ENCODE data around the gene TP63. TPM values are rescaled to one million over a fixed set of nuclear protein-coding genes. Genes with fewer than 3 reads are reported as not detected.

TP63 gene
- total RNA-seq, 1 donor from 2014 or later: 16.4 TPM

DNA sequence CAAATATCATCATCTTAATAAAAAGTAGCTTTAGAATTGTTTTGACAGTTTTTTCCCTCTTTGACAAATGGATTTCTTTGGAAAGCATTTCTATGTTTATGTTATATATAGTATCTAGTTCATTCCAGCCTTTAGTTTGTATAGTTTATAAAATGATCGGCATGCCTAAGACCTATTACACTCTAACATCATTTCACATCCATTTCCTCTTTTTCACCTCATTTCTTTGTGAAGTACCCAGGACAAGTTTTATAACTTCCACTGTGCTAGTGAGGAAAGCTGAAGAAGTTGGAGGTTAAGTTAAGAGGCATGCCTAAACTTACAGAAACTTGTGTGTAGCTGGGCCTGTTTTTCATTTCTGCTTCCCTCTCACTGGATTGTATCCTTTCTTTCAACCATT lies 178.4 kb downstream of the TP63 start:
- no peak for DNase-seq (ENCODE audit: low spot score)

DNA sequence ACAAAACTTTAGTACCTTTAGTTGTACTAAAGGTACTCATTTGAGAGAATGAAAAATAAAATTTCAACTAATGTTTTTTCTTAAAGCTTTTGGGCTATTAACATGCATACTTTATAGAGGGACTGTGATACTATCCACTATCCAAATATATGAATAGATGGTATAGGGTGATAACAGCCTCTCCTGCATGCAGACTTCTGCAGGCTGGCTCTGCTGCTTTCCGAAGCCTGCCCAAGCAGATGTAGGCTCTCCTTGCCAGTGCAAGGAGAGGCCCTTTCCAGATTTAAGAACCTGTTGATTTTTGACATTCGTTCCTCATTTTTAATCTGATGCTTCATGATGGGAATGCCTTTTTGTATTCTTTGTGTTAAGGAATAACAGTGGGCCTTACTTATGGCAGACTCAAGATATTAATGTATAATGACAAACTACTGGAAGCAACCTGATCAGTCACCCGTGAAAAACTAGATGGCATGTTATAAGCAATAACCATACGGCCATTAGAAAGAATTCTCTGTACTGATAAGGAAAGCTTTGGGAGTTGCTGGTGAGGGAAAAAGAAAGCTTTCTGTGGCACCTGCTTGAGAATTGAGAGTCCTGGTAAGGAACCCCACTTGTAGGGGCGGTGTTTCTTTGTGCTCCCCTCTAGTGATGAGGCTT lies 181.7 kb downstream of the TP63 start:
- DNase-seq (ENCODE audit: low spot score): no peak

DNA sequence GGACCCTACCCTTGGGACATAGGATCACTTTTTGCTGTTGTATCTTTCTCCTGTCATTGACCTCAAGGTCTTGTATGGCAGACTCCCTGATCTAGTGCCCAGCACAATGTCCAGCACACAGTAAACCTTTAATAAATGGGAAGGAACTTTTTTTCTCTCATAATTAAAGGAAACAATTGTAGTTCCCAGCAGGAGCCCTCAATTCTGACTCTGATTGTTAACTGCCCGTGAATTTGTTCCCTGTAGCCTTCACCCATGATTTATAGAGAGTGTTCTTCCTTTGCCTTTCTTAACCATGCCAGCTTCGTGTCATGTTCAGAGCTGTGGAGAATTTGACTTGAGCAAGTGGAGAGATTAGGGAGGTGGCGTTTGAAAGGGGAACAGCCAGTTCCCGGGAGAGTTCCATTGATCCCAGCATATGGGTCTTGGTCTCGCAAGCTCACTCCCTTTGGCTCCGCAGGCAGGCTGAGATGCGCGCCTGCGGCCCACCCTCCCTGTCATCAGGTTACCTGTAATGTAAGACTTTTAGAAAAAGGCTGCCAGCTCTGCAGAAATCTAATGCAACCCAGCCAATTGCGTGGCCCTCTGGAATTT lies 182.6 kb downstream of the TP63 start:
- DNase-seq (ENCODE audit: low spot score): no peak

DNA sequence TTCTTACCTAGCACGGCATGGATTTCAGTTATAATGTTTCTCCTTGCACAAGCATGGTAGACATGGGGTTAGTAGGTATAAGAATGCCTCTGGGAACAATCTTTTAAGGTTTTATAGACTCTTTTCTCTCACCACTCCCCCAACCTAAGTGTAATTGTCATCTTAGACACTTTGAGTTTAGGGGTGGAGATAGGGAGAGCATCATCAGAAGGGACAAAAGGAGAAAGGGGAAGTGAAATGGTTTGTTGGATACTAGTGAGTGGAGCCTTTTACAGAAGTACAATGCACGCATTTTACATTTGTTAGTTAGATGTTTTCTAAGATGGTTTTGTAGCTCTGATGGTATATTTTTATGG lies 189.2 kb downstream of the TP63 start:
- no peak for DNase-seq (ENCODE audit: low spot score)

DNA sequence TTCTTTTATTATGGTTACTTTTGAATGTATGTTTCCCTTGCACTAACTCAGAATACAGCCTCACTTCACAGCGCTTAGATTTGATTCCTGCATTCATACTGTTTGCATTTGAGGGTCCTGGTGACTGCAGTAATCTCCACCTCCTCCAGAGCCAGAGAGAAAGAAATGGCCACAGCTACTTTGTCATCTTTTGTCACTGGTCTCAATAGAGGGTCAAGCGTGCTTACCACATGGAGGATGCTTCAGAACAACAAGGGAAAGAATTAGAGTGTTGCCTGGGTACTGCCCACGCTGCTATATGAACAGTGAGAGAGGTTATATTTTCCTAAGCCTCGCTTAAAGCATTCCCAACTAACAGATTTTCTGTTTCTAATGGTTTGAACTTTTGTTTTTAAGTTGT lies 190.1 kb downstream of the TP63 start:
- no peak for DNase-seq (ENCODE audit: low spot score)

DNA sequence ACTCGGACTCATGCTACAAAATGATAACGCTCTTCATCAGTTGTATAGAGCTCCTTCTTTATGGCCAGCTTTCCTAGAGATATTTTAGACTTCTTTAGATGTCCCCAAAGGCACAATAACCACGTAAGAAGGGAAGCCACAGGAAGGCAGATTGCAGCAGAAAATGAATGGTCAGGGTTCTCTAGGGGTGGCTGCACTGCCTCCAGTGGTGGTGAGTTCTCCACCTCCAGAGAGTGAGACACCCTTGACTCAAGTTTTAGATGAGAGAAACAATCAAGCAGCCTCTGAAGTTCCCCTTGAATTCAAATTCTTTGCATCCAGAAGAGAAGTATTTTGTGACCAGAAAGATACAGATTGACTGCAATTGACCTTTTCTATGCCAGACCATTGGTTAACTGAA lies 191.5 kb downstream of the TP63 start:
- no peak for DNase-seq (ENCODE audit: low spot score)

DNA sequence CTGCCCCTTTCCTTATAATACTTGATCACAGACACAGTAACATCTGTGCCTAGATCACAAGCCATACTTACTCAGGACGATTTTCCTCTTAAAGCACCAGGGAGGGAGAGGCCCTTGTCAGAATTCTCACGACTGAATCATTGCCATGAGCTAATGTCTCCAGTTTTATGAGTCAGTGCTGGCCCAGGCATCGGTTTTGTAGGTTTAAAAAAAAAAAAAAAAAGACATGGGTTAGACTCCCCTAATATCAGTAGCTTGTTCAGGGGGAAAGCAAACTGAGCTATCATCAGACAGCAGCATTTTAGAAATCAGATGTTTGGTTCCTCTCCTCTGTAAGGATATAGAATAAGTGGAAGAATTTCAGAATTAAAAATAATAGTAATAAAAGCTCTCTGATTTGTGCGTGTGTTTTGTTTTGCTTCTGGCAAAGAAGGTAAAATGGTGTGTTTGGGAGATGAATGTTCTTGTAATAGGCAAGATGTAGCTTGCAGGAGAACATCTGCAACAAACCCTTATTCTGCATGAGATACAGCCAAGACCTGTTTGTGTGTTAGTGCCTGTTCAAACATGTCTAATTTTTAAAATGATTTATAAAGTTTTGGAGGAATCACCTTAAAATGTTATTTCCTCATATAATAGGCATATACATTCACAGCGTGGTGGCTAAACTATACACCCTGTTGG lies 193.6 kb downstream of the TP63 start:
- DNase-seq (ENCODE audit: low spot score): peak; percentile 87

DNA sequence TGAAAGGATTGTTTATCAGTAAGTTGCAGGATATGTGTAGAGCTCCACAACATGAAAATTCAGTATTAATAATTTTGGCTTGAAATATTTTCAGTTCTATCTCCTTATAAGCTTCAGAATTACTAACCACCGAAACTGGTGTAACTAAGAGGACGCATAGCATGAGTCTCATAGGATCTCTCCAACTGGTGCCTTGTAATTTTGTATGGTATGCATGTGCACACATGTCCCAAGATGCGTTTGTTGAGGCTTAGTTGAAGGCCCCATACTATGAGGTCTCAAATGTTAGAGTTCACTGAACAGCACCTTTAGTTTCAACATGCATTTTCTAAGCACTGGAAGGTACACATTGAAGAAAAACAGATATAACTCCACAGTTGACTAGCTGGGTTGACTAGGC lies 195.4 kb downstream of the TP63 start:
- DNase-seq (ENCODE audit: low spot score): no peak

DNA sequence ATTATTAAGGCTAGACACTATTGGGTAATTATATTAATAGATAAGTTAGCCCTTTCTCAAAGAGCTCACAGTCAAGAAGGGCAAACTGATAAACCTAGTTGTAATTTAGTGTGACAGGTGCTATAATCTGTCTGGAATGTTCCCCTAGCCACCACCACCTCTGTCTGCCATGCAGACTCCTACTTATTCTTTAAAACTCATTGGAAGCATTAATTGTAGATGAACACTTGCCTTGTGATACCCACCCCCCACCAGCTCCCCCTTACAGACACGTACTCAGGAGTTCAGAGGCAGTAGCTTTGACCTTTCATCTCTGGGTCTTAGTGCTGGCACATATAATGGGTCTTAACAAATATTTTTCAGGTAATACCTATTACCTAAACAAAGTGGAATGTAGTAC lies 195.9 kb downstream of the TP63 start:
- no peak for DNase-seq (ENCODE audit: low spot score)

DNA sequence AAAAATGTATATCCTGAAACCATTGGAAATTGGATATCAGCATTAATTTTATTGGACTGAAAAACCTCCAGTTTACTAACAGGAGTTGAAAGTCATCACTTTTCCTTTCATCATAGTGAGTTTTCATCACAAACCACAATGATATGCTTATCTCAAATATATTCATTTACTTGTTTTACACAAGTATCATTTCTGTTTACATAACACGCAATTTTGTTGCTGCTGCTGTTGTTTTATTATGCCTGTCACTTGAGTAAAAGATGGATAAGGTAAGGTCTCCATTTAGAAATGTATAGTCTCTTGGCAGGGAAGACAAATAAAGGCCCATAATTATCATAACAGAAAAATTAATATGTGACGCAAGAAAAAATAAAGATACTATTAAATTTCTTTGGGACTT lies 199.2 kb downstream of the TP63 start:
- DNase-seq (ENCODE audit: low spot score): no peak

DNA sequence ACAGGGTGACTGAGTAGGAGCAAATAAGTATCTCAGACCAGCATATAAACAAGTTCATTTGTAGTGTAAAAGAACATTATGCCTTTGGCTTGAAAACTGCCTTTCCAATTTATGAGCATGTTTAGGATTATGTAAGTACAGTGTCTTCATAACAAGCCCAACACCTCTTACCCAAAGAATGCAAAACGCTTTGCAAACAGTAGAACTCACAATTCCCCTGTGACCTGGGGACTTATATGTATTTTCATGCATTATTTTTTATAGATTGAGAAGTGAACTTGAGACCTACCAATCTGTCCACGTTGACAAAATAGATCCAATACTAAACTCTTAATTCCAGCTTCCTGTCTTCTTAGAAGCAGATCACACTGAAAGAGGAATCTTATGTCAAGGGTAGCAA lies 202.1 kb downstream of the TP63 start:
- no peak for DNase-seq (ENCODE audit: low spot score)

DNA sequence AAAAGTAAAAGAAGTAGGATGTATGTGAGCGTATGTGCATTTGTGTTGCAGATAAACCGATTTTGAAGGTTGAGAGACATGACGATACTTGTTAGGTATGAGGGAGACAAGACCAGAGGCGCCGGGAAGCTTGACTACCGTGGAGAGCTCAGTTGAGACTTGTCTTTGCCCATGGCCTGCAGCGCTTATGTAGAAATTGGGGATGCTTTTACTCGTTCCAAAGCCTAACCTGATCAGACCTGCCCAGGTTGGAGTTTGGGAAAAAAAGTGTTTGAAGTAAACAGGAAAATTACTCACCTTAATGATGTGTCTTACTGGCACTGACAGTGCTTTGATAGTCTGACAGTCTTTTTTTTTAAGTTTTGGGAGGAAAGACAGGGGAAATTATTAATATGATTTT lies 202.8 kb downstream of the TP63 start:
- peak; percentile 87 for DNase-seq (ENCODE audit: low spot score)

DNA sequence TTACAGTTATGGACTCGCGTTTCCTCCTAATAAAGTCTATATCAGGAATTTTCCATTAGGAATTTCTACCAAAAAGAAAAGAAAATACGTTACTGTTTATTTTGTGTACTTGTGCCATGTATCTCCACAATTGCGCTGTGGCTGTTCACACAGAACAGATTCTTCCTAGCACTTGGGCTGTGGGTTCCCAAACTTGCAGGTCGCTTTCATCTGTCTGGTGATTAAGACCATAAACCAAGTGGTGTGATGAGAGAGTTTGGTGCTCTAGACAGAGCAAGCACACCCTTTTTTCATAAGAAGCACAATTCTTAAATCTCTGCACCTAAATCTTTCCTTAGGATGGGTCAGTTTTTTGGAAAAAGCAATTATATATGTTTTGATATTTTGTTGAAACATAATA lies 203.3 kb downstream of the TP63 start:
- no peak for DNase-seq (ENCODE audit: low spot score)

DNA sequence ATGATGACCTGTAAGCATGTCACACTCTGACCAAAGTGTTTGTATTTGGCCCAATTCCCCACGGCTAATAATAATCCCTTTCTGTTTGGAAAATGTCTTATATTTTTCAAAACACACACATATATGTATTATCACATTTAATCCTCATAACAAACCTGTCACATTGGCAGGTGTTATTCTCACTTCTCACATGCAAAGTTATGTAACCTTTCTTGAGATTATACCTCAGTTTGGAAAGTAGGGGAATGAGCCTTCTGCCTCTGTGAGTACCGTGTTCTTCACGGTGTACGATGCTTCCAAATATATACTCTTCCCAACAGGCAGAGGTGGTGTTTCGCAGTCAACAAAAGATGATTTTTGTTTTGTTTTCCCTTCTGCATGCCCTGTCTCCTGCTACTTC lies 205.6 kb downstream of the TP63 start:
- DNase-seq (ENCODE audit: low spot score): no peak

DNA sequence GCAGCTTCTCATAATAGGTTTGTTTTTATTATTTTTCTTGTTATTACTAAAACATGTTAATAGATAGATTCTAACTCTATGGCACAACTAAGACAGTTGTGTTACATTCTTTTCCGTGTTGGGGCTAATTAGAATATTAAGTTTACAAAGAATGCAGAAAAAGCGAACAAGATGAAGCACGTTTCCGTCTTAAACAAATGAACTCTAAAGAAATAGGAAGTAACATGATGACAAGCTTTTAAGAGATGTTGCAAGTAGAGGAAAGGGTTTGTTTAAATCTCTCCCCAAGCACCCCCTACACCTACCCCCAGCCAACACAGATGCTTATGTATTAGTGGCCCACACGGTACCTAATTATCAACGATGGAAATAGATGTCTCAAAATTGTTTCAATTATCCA lies 207.1 kb downstream of the TP63 start:
- DNase-seq (ENCODE audit: low spot score): no peak

DNA sequence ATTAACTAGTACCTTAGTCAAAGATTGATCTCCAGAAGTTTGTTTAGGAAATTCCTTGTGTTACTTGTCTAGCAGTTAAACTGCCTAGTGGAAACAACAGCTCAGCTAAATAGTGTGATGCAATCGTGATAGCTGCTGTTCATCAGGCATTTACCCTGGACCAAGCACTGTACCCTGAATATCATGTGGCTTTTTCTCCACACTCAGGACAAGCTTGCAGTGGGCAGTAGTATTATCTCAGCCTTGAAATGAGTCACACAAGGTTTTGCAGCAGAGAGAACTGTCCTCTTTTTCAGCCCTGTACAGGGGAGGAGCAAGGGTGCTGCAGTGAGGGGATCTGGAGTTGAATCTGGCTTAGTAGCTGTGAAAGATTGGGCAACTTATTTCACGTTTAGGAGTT lies 208.4 kb downstream of the TP63 start:
- DNase-seq (ENCODE audit: low spot score): peak; percentile 55

DNA sequence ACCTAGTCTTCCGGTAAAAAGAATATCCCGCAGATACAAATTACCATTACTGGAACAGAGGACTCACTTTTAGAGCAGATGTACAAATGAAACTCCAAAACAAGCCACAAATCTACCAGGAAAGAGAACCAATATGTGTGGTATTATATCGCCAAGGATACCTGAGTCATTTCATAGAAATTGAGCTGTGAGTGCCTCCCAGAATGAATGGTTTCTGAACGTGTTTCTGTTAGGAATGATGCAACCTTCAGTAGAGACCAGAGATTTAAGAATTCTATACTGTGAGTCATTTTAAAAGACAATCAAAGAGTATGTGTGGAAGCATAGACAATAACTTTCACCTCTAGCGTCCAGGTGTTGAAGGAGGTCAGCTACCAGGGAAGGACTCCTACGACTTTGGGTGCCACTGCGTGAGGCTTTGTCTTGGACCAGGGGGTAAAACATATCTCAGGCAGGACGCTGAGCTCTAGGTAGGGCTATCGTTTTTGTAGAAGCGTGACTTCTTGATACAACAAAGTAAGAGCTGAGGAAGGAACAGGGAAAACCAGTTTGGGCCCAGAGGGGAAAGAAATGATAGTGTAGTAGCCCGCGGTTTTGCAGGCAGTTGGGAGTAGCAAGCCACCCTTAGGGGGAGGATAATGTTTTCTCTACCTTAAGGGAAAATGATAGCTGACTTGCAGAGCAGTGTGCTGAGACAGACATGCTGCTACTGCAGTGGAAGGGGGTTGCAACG lies 210.4 kb downstream of the TP63 start:
- DNase-seq (ENCODE audit: low spot score): peak; percentile 56

DNA sequence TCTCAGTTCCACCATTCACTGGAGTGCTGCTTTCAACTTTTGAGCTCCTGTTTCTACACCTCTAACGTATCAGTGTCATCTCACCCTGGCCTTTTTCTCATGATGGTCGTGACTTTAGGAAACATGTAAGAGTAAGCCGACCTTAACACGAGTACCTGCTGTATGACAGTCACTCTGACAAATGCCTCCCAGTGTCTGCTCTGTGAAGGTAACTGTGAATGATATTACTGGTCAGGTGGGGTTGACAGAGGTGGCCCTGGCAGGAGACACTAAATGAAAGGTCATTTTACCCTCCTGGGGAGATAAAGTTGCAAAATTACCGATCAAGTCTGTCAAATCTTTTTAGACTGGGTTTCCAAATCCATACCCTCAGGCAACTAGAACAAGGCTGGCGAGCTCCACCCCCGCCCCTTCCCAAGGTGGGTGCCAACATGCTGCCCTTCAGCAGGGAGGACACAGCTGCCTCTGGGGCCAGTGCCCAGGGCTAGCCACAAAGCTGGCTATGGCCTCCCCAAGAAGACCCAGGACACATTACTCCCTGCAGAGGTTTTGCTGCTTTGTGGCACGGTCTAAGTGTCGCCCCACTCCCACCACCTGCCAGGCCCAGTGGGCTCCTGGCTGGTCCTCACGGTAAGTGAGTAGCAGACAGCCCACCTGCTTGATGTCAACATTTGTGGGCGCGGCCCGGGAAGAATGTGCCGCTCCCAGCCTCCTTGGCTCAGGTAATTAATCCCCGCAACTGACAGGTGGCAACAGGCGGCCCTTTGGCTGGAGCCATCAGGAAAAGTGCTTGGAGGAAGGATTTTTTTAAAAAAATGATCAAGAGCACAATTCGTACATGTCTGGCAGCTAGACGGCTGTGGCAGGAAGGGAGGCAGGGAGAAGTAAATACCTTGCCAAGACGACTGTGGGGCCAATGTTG lies 211.8 kb downstream of the TP63 start:
- no peak for DNase-seq (ENCODE audit: low spot score)

DNA sequence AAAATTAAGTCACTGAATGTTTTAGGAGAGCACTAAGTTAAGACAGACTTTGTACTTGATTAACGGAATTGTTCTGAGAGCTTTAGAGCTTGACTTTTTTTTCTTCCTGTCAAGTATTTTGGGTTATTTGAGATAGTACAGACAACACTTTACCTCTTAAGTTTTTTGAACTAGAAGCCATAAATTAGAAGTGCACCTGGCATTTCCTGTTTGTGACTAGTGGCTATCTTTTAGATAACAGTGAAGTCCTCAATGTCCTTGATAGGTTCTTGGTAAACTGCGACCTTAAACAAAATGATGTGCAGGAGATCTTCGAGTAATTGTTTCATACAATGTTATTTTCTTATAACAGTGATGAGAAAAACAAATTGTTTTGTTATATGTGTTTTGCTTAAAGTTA lies 213.9 kb downstream of the TP63 start:
- no peak for DNase-seq (ENCODE audit: low spot score)

DNA sequence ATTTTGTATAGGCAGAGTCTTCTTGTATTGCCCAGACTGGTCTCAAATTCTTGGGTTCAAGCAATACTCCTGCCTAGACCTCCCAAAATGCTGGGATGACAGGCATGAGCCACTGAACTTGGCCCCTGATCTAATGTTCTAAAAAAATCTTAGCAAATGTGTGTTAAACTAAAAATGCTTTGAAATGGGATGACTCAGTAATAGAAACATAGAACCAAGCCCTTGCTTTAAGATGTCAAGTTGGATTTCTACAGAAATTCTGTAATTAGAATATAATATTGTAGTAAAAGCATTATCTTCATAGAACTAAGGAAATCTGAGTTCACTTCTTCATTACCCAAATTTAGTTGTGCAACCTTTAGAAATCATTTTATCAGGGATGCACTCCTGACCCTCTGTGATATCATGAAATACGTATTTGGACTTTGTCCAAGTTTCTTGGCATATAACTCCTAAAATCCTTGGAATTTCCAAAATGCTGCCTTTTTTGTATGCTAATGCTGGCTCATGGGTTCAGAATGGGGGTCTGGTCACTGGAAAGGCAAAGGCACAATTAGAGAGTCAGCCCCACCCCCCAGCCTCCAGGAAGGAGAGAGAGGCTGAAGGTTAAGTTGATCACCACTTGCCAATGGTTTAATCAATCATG lies 217.3 kb downstream of the TP63 start:
- no peak for DNase-seq (ENCODE audit: low spot score)

DNA sequence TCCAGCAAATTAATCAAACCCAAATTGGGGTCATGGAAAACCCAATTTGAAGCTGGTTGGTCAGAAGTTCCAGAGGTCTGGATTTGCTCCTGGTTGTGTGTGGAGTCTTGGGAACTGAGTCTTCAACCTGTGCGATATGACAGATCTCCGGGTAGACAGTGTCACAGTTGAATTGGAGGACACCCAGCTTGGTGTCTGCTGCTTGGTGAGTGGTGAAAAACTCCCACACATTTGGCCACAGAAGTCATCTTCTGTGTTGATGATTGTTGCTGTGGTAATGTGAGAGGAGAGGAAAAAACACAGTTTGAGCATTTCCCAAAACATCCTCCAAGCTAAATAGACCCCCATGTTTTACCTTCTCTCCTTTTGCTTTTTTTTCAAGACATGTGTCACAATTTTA lies 218.1 kb downstream of the TP63 start:
- no peak for DNase-seq (ENCODE audit: low spot score)
